Cardiac fibroblast (primary cell): ENCODE measurements around the gene TJAP1.
A peak's percentile ranks its signal among the peaks of the same experiment; 100 is the strongest.

Experiments
- DNase-seq, 2 donors: peaks; one replicate each; pipeline versions ENCODE4 v3.0.0 to v3.0.0-alpha.2; 2010; ENCODE audit warnings: low read depth in 2 of 2
- H3K4me3 ChIP-seq, 2 donors: replicated peaks in 1 of 2; 1 replicate in 1 of 2; 2 replicates in 1 of 2; pipeline ENCODE4 v1.5.1; 2011; ENCODE audit warnings: low read depth in 2 of 2, low read length in 2 of 2, mild to moderate bottlenecking in 2 of 2, moderate library complexity in 1 of 2
- CTCF ChIP-seq: IDR thresholded peaks from one replicate; pipeline ENCODE4 v1.5.1; 2011; ENCODE audit warnings: low read depth, mild to moderate bottlenecking, low read length, inconsistent platforms

The TJAP1 gene

GRCh38 chr6:43511824-43512415, 34.5 kb downstream of the TJAP1 start:
- no peak for TF ChIP-seq CTCF
- DNase-seq = no peak
- no peak overlapping the region for H3K4me3 ChIP-seq

GRCh38 chr6:43515808-43516207, 38.4 kb downstream of the TJAP1 start:
- H3K4me3 ChIP-seq = peak overlapping the region; percentile 79 to 93
- DNase-seq = no peak
- no peak for TF ChIP-seq CTCF

DNA sequence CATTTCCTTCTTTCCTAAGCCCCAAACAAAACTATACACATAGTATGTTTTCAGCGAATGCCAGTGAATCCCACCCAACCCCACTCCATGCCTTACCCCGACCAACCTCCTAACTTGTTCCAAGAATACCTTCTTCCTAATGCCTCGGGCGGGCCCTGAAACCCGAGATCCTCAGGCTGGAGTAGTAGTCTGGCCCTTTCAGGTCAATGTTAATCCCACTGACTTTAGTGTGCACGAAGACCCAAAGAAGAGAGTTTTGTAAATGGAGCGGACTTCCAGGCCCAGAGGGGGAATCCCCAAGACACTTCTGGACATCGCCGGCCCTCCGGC, 39.0 kb downstream of the TJAP1 start:
- H3K4me3 ChIP-seq = peak overlapping the region; percentile 79 to 93
- no peak for TF ChIP-seq CTCF
- DNase-seq = no peak

DNA sequence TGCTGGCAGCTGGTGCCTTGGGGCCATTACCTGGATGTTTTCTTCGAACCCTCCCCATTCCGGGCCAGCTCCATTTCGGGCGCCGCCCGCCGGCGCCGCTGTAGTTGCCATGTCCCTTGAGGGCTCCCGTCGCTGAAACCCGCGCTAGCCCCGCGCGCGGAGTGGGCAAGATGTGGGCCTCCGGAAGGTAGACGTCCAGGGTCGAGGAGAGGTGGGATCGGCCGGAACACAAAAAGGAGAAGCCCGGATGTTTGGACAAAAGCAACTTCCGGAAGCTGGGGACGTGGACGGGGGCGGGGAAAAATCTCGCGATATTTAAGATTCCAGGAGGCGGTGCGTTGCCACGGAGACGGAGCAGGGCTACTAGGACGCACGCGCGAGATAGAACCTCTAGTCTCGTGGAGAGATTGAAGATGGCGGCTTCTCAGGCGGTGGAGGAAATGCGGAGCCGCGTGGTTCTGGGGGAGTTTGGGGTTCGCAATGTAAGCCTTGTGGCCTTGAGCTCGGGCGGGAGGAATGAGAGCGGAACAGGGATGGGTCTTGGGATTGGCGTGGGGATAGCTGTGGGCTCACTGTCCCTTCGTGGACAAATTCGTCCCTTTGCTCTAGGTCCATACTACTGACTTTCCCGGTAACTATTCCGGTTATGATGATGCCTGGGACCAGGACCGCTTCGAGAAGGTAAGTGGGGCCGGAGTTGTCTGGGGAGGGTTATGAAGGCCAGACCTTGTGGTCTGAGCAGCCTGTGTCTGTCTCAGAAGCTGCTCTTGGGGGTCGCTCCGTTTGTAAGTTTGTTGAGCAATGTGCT, 39.5 kb downstream of the TJAP1 start, which contains the start of the genes POLR1C and YIPF3:
TSS of gene POLR1C (plus strand) at position 393 of the 808 bp plus-strand sequence. CDS start at position 414, 21 bp downstream.
TSS of gene YIPF3 (minus strand) at position 230 of the 808 bp plus-strand sequence. CDS start at position 111, 119 bp downstream.
- DNase-seq = peak; percentile 99
- TF ChIP-seq CTCF = no peak

GRCh38 chr6:43517505-43518357, 40.4 kb downstream of the TJAP1 start:
- no peak for DNase-seq
- H3K4me3 ChIP-seq = peak overlapping the region; percentile 79 to 93
- TF ChIP-seq CTCF = no peak

More for the DNA sequence above, 39.5 kb downstream of the TJAP1 start, which contains the start of the genes POLR1C and YIPF3:
- peak within 1 kb of the TSS; percentile 79 to 93 for H3K4me3 ChIP-seq

GRCh38 chr6:43520097-43520496, 42.7 kb downstream of the TJAP1 start:
- no peak for DNase-seq
- no peak overlapping the region for H3K4me3 ChIP-seq
- no peak for TF ChIP-seq CTCF
